Naive thymus-derived CD8-positive, alpha-beta T cell (primary cell): ENCODE data around the gene CEACAM20. TPM values are rescaled to one million over a fixed set of nuclear protein-coding genes. Genes with fewer than 3 reads are reported as not detected.

Experiments used
- polyA plus RNA-seq, 3 donors: library from polyadenylated mRNA; unstranded; fragments of 300-500 nt; fragmentation: Illumina TruSeq; gene quantifications; one replicate each; pipeline ENCODE4 v1.2.3, GENCODE V29; 2021
- total RNA-seq, 8 experiments: library from RNA in 2 of 8; stranded (reverse) in 2 of 8; gene quantifications; one replicate each; pipeline ENCODE4 v1.2.3 and lab custom pipeline; 2021 to 2026

The CEACAM20 gene
- total and polyA plus RNA-seq, 5 experiments from 2014 or later, result not detected

Other genes starting within 250 kb of the CEACAM20 start
- 10 to 100 TPM; 14.1 to 16.6 TPM for gene ZNF235, start 224.7 kb downstream of the CEACAM20 start, total RNA-seq
- 1 to 10 TPM; 2.1 to 3.1 (median 2.7) TPM for gene ZNF235, start 224.7 kb downstream of the CEACAM20 start, polyA plus RNA-seq
- 1 to 10 TPM; 1.0 to 1.2 TPM for gene ZNF112, start 173.0 kb downstream of the CEACAM20 start, total RNA-seq
- gene ZNF112, start 173.0 kb downstream of the CEACAM20 start, polyA plus RNA-seq, result not detected
- gene ZNF285, start 128.1 kb downstream of the CEACAM20 start, total RNA-seq, result 10 to 100 TPM in 1 of 2 experiments, 1 to 10 TPM in 1; 8.7 to 10.0 TPM
- 1 to 10 TPM; 1.5 to 5.5 (median 3.2) TPM for gene ZNF285, start 128.1 kb downstream of the CEACAM20 start, polyA plus RNA-seq
- 1 to 10 TPM; 7.0 to 7.4 TPM for gene ZNF229, start 81.2 kb downstream of the CEACAM20 start, total RNA-seq
- gene ZNF229, start 81.2 kb downstream of the CEACAM20 start, polyA plus RNA-seq, result 1 to 10 TPM in 1 of 3 donors, under 1 TPM in 2; 0.93 to 2.0 (median 0.96) TPM
- gene ZNF180, start 29.2 kb downstream of the CEACAM20 start, total RNA-seq, result 10 to 100 TPM; 15.6 to 17.0 TPM
- gene ZNF180, start 29.2 kb downstream of the CEACAM20 start, polyA plus RNA-seq, result 10 to 100 TPM in 1 of 3 donors, 1 to 10 TPM in 2; 6.5 to 10.4 (median 7.4) TPM
- not detected for gene IGSF23, start 83.9 kb upstream of the CEACAM20 start, total RNA-seq
- gene IGSF23, start 83.9 kb upstream of the CEACAM20 start, polyA plus RNA-seq, result not detected
- gene PVR, start 114.2 kb upstream of the CEACAM20 start, total RNA-seq, result 1 to 10 TPM; 3.7 to 3.8 TPM
- 1 to 10 TPM in 1 of 3 donors, under 1 TPM in 2; 0.11 to 1.4 (median 0.37) TPM for gene PVR, start 114.2 kb upstream of the CEACAM20 start, polyA plus RNA-seq
- gene CEACAM19, start 141.8 kb upstream of the CEACAM20 start, total RNA-seq, result 1 to 10 TPM; 1.9 to 3.6 TPM
- under 1 TPM in 1 of 3 donors, not detected in 2; 0.14 TPM for gene CEACAM19, start 141.8 kb upstream of the CEACAM20 start, polyA plus RNA-seq
- not detected for gene CEACAM16, start 169.5 kb upstream of the CEACAM20 start, total RNA-seq
- gene CEACAM16, start 169.5 kb upstream of the CEACAM20 start, polyA plus RNA-seq, result not detected
- 1 to 10 TPM; 5.9 to 7.7 TPM for gene BCL3, start 219.0 kb upstream of the CEACAM20 start, total RNA-seq
- gene BCL3, start 219.0 kb upstream of the CEACAM20 start, polyA plus RNA-seq, result 1 to 10 TPM; 3.2 to 6.2 (median 3.5) TPM
- gene CBLC, start 248.2 kb upstream of the CEACAM20 start, total RNA-seq, result not detected
- gene CBLC, start 248.2 kb upstream of the CEACAM20 start, polyA plus RNA-seq, result under 1 TPM in 1 of 3 donors, not detected in 2; 0.14 TPM